T-helper 9 cell (primary cell): Measurements from ENCODE around the gene MBTD1.
"Not testable (repeated sequence)": the region's sequence is repeated elsewhere in the genome, so short reads cannot be mapped to it uniquely, and the experiment has no call there.

ENCODE experiments used
- DNase-seq: peaks from one replicate; pipeline ENCODE4 v3.0.0-alpha.2; 2020

Gene MBTD1

GRCh38 chr17:51185763-51186332 lies 74.0 kb downstream of the MBTD1 start:
- DNase-seq = no peak

- DNase-seq = no peak
These were observed 75.7 kb downstream of the MBTD1 start for GRCh38 chr17:51184124-51184523.

- no peak for DNase-seq
These were observed 79.4 kb downstream of the MBTD1 start for GRCh38 chr17:51180486-51180885.

GRCh38 chr17:51172030-51172429 lies 87.8 kb downstream of the MBTD1 start:
- not testable (repeated sequence) for DNase-seq

- no peak for DNase-seq
These were observed 89.1 kb downstream of the MBTD1 start for GRCh38 chr17:51170736-51171135.

GRCh38 chr17:51169340-51169739 lies 90.5 kb downstream of the MBTD1 start:
- no peak for DNase-seq

GRCh38 chr17:51166987-51167931 lies 92.6 kb downstream of the MBTD1 start:
- DNase-seq = peak; percentile 63

GRCh38 chr17:51166198-51166986 lies 93.5 kb downstream of the MBTD1 start, which contains the start of gene NME2:
TSS of gene NME2 (plus strand) at chr17:51166411. CDS start at chr17:51166831, 420 bp downstream.
- peak; percentile 46 for DNase-seq

- DNase-seq = peak; percentile 13
These were observed 94.1 kb downstream of the MBTD1 start for GRCh38 chr17:51165680-51166197.

GRCh38 chr17:51164911-51165679 lies 94.8 kb downstream of the MBTD1 start:
- no peak for DNase-seq

GRCh38 chr17:51161541-51161940 lies 98.3 kb downstream of the MBTD1 start:
- no peak for DNase-seq

GRCh38 chr17:51159604-51160003 lies 100.2 kb downstream of the MBTD1 start:
- no peak for DNase-seq

- DNase-seq = no peak
These were observed 104.4 kb downstream of the MBTD1 start for GRCh38 chr17:51155416-51155815.

GRCh38 chr17:51154176-51154575 lies 105.7 kb downstream of the MBTD1 start:
- DNase-seq = no peak

GRCh38 chr17:51153210-51154072 lies 106.4 kb downstream of the MBTD1 start, which contains the start of gene NME1:
TSS of gene NME1 (plus strand) at chr17:51153559. CDS start at chr17:51155655, 2,096 bp downstream.
- peak; percentile 94 for DNase-seq

GRCh38 chr17:51152766-51153209 lies 107.1 kb downstream of the MBTD1 start:
- DNase-seq = no peak

- DNase-seq = no peak
These were observed 108.9 kb downstream of the MBTD1 start for GRCh38 chr17:51150932-51151331.

GRCh38 chr17:51149163-51149562 lies 110.7 kb downstream of the MBTD1 start:
- no peak for DNase-seq

GRCh38 chr17:51147650-51148049 lies 112.2 kb downstream of the MBTD1 start:
- no peak for DNase-seq

GRCh38 chr17:51144266-51145022 lies 115.4 kb downstream of the MBTD1 start:
- DNase-seq = no peak
